ENCODE measurements around the gene ARHGAP22. TPM values are rescaled to one million over a fixed set of nuclear protein-coding genes. Genes with fewer than 3 reads are reported as not detected.

Gene ARHGAP22
- total and polyA plus RNA-seq, 4 donors, result 0.23 to 2.3 (median 0.54) TPM

DNA sequence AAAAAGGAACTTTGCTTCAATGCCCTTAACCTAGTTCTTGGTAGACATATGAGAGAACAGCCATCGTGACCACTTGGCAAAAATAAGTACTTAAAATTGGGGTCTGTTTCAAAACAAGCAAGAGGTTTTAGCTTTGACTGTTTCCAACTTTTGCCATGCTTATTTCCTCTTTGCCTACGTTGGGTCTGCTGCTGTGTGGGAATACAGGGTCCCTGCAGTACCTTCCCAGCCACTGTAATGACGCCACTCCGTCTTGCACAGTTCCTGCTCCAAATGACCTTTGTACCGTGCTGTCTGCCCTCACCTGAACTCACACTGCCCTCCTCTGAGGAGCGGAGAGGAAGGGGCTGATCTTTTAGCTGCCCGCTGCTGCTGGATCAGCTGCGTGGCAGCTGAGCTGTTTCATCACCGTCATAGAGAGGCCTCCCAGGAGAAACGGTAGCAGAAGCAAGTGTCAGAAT is 165.3 kb downstream of the ARHGAP22 start:
- Histone ChIP-seq H3K9me3 (ENCODE audit: control insufficient read depth in 4 of 4, low read length in 3 of 4) (no peaks in the 10 kb centered on the region), H3K27ac (ENCODE audit: low read depth in 1 of 2, low read length in 2 of 2) (no peak overlapping the region), H3K36me3 (ENCODE audit: control insufficient read depth in 4 of 4, insufficient read depth in 3 of 4, low read depth in 1 of 4, low read length in 3 of 4) (peaks cover 0 to 8% (median 5%) of the 10 kb centered on the region in 4 donors), H3K9ac (ENCODE audit: low read depth in 1 of 2, low read length in 2 of 2) (no peak overlapping the region), H3K4me3 (ENCODE audit: low read depth in 1 of 3, low read length in 3 of 3) (no peak overlapping the region), H3K27me3 (ENCODE audit: control insufficient read depth in 4 of 4, insufficient read depth in 4 of 4, low read length in 3 of 4) (no peaks in the 10 kb centered on the region), H3K4me1 (ENCODE audit: control insufficient read depth in 4 of 4, insufficient read depth in 4 of 4, low read length in 3 of 4) (peaks cover 0 to 4% (median 0%) of the 10 kb centered on the region in 4 donors)
- DNase-seq (ENCODE audit: low spot score), result peak; percentile 40
- no peak for TF ChIP-seq CTCF (IDR thresholded peaks at IDR 0.05; ENCODE audit: low read depth, low read length, missing input control)
- peak in 1 of 2 donors; percentile 3 for TF ChIP-seq RAD21 (IDR thresholded peaks at IDR 0.05)
- no peak for TF ChIP-seq NR2F2 (IDR thresholded peaks at IDR 0.05)
- TF ChIP-seq YY1 (IDR thresholded peaks at IDR 0.05), result no peak
- peak; percentile 50 to 71 for TF ChIP-seq HNF4A (conservative IDR thresholded peaks at IDR 0.05)
- TF ChIP-seq HNF4G (IDR thresholded peaks at IDR 0.05), result peak; percentile 26
- TF ChIP-seq RXRA (IDR thresholded peaks at IDR 0.05), result peak; percentile 25 to 66
- no peak for TF ChIP-seq FOXA1 (IDR thresholded peaks at IDR 0.05)
- TF ChIP-seq FOXA2 (IDR thresholded peaks at IDR 0.05), result no peak
- TF ChIP-seq REST (IDR thresholded peaks at IDR 0.05), result no peak
- WGBS, result 28% methylated on average over 10 of the region's 10 CpGs

DNA sequence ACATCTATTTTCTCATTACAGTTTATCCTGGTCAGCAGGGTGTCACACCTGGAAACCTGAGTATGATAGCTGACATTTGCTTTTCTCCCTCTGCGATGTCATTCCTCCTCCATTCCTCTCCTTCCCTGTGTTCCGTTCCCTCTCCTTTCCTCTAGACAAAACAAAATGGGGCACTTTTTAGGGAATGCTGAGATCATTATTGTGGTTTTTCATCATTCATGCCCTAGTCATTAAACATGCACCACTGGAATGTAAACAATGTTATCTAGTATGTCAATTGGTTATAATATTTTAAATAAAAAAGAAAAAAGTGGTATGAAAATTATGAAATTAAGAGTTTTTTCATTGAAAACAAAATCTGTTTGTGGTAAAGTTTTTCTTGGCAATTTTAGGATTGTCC is 165.8 kb downstream of the ARHGAP22 start:
- peaks cover 0 to 4% (median 0%) of the 10 kb centered on the region in 4 donors for H3K4me1 ChIP-seq (ENCODE audit: control insufficient read depth in 4 of 4, insufficient read depth in 4 of 4, low read length in 3 of 4)
- H3K27me3 ChIP-seq (ENCODE audit: control insufficient read depth in 4 of 4, insufficient read depth in 4 of 4, low read length in 3 of 4), result no peaks in the 10 kb centered on the region
- H3K4me3 ChIP-seq (ENCODE audit: low read depth in 1 of 3, low read length in 3 of 3), result no peak overlapping the region
- DNase-seq (ENCODE audit: low spot score), result no peak
- peaks cover 0 to 9% (median 5%) of the 10 kb centered on the region in 4 donors for H3K36me3 ChIP-seq (ENCODE audit: control insufficient read depth in 4 of 4, insufficient read depth in 3 of 4, low read depth in 1 of 4, low read length in 3 of 4)
- H3K9me3 ChIP-seq (ENCODE audit: control insufficient read depth in 4 of 4, low read length in 3 of 4), result no peaks in the 10 kb centered on the region
- TF ChIP-seq RAD21 (IDR thresholded peaks at IDR 0.05), result no peak
- no peak for TF ChIP-seq RXRA (IDR thresholded peaks at IDR 0.05)
- no peak for TF ChIP-seq ZBTB33 (IDR thresholded peaks at IDR 0.05)
- TF ChIP-seq GABPA (IDR thresholded peaks at IDR 0.05 in 1 of 2, conservative IDR thresholded peaks at IDR 0.05 in 1 of 2), result no peak
- no peak for TF ChIP-seq HNF4A (conservative IDR thresholded peaks at IDR 0.05)
- TF ChIP-seq EGR1 (IDR thresholded peaks at IDR 0.05; ENCODE audit: low read depth in 2 of 2), result no peak
- TF ChIP-seq, protein P1, sequence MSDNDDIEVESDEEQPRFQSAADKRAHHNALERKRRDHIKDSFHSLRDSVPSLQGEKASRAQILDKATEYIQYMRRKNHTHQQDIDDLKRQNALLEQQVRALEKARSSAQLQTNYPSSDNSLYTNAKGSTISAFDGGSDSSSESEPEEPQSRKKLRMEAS (IDR thresholded peaks at IDR 0.05), result no peak
- no peak for TF ChIP-seq YY1 (IDR thresholded peaks at IDR 0.05)
- no peak for TF ChIP-seq SP1 (IDR thresholded peaks at IDR 0.05)
- no peak for TF ChIP-seq FOXA1 (IDR thresholded peaks at IDR 0.05)
- TF ChIP-seq HNF4G (IDR thresholded peaks at IDR 0.05), result no peak
- TF ChIP-seq TAF1 (conservative IDR thresholded peaks at IDR 0.05), result no peak
- TF ChIP-seq REST (IDR thresholded peaks at IDR 0.05), result no peak
- H3K27ac ChIP-seq (ENCODE audit: low read depth in 1 of 2, low read length in 2 of 2), result no peak overlapping the region
- H3K9ac ChIP-seq (ENCODE audit: low read depth in 1 of 2, low read length in 2 of 2), result no peak overlapping the region
- WGBS, result 90% methylated on average over 2 of the region's 2 CpGs
